Activated CD8-positive, alpha-beta memory T cell treated with anti-CD3 and anti-CD28 coated beads, Interleukin-2, amount 50 U/mL, for 48 hours (primary cell): ENCODE results near the gene NDUFV1.
"Not testable (repeated sequence)": the region's sequence is repeated elsewhere in the genome, so short reads cannot be mapped to it uniquely, and the experiment has no call there.

Source experiments
- DNase-seq: peaks from one replicate; pipeline ENCODE4 v3.0.0-alpha.2; 2020

The NDUFV1 gene

DNA sequence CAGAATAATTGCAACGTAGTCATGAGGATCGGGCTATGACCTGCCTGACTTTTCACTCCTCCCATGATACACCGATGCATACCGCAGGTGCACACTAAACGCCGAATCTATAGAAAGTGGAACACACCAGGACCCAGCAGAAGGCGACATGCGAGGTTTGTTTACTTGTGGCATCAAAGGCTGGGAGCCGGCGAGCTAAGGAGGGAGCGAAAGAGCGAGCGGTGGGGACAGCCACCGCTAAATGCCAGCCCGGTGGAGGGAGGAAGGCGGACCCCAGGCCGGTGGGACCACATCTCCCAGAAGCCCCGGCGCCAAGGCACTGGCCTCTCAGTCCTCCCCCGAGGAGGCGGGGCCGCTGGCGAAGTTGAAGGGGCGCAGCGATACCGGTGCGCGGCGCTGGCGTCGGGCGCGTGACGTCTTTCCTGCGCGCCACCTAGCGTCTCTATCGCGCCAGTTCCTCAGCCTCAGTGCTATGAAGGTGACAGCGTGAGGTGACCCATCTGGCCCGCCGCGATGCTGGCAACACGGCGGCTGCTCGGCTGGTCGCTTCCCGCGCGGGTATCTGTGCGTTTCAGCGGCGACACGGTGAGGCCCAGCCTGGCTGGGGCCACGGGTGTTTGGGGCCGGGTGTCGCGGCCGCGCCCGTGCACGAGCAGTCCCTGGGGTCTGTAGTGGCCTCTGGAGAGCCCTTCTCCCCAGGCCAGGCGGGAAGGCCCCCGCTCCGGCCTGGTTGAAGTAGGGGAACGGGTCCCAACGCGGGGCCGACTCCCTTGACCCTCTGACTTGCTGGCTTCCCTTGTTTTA lies at the start of gene NDUFV1:
Gene NDUFV1 (plus strand): TSS at position 445 of the 804 bp plus-strand sequence. CDS start 69 bp downstream, at position 514.
- peak; percentile 98 for DNase-seq

DNA sequence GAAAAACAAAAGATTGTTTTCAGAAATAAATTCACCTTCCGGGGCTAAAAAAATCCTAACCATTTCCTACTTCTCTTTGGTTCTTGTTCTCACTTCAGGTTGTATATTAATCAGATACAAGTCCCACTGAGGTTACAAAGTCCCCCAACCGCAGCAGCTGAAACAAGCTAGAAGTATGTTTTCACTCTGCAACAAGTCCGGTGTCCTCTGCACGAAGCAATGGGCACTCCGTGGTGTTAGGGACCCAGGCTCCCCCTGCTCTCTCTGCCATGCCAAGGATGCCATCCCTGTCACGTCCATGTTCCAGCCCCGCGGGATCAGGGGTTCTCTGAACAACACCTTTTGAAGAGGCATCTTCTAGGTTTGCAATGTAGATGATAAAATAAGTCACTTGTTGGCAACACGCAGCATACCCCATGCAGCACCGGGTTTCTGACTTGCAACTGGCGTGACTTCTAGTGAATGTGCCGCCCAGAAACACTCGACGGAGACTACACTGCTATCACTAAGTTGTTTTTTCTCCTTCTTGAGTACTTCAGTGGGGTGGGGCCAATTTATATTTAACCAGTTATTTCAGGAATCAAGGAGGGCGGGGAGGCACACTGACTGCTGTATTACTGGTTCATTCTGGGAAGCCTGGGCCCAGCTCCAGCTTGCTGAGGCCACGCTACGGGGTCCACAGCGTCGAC lies 48.5 kb upstream of the NDUFV1 start:
- DNase-seq, result no peak

DNA sequence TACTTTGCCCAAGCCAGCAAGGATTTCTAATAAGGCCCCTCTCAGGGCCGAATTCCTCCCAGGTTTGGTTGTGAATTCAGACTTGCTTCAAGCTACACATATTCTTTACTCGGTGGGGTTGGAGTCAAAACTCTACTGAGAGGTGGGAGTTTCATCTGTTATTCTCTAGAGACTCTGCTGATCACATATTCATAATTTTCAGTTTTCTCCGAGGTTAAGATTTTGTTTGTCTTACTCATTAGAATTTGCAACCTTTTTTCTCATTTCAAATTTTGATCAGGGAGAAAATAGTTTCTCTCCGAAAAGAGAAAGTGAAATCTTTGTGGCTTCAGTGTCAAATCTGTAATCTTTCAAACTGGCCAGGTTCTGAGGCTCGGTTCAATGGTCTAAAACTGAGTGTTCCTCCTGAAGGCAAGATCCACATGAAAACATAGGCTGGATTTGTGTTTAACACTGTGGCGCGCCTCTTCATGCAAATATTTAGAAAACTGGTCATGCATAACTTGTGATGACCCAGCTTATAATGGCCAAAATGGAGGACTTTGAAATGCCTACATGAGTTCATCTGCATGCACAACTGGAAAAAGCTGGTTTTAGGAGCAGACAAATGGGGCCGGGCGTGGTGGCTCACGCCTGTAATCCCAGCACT lies 44.6 kb upstream of the NDUFV1 start:
- DNase-seq, result no peak

DNA sequence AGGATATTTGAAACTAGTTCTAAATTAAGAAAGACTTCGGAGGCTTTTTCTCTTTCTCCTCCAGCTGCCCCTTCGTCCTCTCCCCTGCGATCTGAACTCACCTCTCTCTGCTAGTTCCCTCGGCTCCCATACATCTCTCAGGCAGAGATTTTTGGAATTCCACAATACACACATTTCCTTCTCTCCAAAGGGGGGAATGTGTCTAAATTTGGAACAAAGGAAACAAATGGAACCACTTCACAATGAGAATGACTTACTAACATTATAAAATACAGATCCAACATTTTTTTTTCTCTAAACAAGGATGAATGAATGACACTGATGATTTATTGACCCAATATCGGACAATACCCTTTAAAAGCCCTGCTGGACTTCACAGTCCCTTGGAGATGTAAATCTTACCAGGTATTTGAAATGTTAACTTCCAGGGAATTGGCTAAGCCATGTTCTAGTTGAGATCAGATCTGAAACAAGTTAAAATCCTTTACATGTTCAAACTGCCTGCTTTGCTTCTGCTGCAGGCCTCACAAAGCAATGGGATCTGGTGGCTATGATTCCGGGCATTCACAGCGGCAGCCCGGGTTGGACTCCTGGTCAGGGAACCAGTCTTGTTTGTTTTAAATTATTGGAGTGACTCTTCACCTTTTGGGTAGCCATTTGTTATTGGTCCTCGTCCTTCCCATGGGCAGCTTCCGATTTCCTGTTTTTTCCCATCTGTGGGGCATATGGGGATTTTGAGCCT lies 43.6 kb upstream of the NDUFV1 start:
- no peak for DNase-seq

DNA sequence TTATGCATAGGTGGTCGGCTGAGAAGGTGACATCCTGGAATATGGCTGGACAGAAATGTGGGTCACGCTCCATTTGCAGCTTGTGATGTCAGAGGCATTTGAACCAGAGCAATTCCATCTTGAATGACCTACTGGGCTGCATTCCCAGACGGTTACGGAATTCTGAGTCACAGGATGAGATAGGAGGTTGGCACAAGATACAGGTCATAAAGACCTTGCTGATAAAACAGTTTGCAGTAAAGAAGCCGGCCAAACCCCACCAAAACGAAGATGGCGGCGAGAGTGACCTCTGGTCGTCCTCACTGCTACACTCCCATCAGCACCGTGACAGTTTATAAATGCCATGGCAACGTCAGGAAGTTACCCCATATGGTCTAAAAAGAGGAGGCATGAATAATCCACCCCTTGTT lies 43.0 kb upstream of the NDUFV1 start:
- DNase-seq, result not testable (repeated sequence)

DNA sequence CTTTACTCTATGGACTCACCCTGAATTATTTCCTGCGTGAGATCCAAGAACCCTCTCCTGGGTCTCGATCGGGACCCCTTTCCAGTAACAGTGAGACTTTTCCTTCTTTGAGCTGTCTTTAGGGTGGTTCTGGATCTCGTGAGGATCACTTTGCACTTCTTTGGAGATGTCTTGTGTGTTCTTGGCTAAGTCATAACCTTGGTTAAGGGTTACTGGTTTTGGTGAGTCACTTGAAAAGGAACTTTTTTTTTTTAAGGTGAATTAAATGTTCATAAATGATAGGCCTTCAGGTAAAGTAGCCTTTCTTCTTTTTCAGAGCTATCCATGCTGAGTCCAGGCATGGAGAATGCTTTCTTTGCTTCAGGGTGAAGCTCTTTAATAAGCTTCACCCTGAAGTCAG lies 42.5 kb upstream of the NDUFV1 start:
- DNase-seq, result no peak

DNA sequence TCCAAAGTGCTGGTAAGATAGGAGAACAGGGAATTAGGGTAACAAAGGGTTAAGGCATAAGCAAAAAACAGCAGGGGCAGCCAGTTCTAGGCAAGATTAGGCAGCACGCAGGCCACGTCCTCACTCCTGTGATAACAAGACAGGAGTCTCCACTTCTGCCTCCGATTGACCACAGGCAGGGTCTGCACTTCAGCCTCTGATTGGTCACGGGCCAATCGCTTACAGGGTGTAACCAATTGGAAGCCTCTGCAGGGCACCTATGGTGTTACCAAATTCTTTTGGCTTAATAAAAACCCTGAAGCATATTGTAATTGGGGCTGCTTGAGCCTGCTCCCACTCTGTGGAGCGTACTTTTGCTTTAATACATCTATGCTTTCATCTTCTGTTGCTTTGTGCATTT lies 35.3 kb upstream of the NDUFV1 start:
- no peak for DNase-seq

DNA sequence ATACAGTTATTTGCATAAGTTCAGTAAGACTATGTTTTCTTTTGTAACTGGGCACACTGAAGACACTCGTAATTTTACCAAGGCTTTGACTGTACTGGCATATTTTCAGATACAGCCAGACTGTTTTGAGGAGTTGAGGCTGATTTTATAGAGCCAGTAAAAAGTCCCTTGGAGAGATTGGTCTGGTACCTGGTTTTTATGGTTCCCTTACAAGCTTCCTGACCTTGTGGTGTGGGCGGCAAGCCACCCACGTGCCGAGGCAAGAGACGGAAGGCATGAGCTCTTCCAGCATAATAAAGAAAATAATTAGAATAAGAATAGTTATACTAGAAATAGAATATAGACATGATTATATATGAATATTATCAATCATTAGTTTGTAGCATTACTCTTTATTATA lies 34.4 kb upstream of the NDUFV1 start:
- no peak for DNase-seq

DNA sequence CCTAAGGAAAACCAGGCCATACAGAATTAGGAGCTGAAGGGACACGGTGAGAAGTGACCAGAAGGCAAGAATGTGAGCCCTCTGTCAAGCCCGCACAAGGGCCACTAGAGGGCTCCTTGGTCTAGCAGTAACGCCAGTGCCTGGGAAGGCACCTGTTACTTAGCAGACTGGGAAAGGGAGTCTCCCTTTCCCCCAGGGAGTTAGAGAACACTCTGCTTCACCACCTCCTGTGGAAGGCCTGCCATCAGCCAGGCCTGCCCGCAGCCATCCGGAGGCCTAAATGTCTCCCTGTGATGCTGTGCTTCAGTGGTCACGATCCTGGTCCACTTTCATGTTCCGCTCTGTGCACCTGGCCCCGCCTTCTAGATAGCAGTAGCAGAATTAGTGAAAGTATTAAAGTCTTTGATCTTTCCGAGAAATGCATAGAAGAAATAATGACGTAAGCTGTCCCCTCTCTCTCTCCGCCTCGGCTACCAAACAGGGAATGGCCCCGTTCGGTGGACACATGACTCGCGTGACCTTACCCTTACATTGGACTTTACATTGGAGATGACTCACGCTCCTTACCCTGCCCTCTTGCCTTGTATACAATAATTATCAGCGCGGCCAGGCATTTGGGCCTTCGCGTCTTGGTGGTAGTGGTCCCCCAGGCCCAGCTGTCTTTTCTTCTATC lies 33.9 kb upstream of the NDUFV1 start:
- DNase-seq, result peak; percentile 59

DNA sequence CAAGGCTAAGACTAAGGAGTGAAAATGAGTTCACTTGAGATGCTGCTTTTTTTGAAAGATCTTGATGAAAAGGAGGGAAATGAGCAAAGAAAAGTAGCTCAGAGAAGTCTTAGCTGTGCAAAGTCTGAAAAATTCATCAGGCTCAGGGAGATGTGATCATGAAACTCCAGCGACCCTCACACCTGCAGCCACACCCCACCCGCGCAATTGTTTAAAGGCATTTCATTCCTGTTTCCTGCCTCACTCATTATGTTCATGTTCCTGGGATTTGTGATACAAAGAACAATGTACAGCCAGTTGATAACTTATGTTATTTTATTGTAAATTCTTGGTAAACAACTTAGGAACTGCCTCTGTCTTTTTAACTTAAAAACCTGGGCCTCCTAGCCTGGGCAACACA lies 31.8 kb upstream of the NDUFV1 start:
- no peak for DNase-seq

DNA sequence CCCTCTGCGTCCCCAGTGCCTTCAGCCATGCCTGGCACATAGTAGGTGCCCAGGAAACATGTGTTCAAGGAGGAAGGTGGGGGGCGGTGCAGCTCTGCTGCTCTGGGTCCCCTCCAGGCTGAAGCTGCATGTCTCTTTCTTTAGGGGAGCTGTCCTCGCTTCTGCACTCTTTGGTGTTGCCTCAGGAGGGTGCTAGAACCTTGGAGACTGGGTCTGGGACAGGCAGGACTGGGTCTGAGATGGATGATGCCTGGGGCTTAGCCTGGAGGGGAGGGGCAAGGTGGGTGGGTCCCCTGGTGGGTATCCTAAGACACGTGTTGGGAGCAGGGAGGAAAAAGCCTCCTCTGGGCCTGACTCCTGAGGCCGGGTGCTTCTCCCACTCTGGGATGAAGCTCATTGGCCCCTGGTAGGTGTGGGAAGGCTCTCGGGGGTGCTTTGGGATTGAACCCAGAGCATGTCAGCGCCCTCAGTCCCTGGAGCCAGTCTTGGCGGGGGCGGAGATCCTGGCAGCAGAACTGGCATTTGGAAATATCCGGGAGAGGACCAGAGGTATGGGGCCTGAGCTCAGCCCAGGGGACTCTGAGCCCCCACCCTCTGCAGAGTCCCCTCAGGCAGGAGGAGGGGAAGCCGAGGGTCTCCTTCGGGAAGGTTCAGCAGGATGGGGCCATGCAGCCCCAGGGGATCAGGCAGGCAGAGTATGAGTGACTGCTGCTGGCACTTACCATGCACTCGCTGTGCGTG lies 29.8 kb upstream of the NDUFV1 start:
- no peak for DNase-seq

DNA sequence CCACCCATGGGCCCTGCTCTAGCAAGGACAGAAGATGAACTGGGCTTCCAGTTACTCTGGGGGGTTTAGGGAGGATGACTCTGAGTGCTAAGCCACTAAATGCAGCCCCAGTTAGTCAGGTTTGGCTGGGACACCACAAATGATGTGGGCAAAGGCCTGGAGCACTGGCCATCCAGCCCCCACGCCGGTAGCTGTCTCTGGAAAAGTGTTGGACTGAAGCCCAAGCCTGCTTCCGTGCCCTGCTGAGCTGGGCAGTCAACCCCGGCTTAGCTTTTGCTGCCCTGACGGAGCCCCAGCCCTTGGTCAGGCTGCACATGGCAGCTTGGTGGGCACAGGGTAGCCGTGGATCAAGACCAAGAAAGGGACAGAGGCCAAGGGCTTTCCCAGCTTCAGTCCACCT lies 28.8 kb upstream of the NDUFV1 start:
- DNase-seq, result no peak

DNA sequence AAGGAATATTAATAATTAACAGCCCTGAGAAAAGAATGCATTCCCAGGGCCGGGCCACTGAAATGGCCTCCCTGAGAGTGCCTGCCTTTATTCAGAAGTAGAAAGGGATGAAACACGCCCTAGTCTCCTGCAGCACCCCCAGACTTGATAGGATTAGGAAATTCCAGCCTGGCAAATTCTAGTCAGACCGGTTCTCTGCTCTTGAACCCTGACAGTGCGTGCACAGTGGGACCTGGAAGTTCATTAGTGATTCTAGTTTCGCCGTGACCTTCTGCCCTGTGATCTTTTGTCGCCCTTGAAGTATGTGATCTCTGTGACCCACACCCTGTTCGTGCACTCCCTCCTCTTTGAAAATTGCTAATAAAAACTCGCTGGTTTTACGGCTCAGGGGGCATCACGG lies 25.3 kb upstream of the NDUFV1 start:
- DNase-seq, result no peak

DNA sequence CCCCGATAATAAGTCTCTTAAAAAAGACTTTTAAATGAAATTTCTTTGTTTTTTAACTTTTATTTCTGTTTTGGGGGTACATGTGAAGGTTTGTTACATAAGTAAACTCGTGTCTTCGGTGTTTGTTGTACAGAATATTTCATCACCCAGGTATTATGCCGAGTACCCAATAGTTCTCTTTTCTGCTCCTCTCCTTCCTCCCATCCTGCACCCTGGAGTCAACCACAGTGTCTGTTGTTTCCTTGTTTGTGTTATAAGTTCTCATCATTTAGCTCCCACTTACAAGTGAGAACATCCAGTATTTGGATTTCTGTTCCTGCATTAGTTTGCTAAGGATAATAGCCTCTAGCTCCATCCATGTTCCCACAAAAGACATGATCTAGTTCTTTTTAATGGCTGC lies 24.7 kb upstream of the NDUFV1 start:
- DNase-seq, result no peak

DNA sequence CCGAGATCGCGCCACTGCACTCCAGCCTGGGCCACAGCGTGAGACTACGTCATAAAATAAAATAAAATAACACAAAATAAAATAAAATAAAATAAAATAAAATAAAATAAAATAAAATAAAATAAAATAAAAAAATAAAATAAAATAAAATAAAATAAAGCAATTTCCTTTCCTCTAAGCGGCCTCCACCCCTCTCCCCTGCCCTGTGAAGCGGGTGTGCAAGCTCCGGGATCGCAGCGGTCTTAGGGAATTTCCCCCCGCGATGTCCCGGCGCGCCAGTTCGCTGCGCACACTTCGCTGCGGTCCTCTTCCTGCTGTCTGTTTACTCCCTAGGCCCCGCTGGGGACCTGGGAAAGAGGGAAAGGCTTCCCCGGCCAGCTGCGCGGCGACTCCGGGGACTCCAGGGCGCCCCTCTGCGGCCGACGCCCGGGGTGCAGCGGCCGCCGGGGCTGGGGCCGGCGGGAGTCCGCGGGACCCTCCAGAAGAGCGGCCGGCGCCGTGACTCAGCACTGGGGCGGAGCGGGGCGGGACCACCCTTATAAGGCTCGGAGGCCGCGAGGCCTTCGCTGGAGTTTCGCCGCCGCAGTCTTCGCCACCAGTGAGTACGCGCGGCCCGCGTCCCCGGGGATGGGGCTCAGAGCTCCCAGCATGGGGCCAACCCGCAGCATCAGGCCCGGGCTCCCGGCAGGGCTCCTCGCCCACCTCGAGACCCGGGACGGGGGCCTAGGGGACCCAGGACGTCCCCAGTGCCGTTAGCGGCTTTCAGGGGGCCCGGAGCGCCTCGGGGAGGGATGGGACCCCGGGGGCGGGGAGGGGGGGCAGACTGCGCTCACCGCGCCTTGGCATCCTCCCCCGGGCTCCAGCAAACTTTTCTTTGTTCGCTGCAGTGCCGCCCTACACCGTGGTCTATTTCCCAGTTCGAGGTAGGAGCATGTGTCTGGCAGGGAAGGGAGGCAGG lies 23.2 kb upstream of the NDUFV1 start, which contains the start of gene GSTP1:
Gene GSTP1 (plus strand): TSS at position 566 of the 958 bp plus-strand sequence. CDS start 32 bp downstream, at position 598.
- peak; percentile 93 for DNase-seq

DNA sequence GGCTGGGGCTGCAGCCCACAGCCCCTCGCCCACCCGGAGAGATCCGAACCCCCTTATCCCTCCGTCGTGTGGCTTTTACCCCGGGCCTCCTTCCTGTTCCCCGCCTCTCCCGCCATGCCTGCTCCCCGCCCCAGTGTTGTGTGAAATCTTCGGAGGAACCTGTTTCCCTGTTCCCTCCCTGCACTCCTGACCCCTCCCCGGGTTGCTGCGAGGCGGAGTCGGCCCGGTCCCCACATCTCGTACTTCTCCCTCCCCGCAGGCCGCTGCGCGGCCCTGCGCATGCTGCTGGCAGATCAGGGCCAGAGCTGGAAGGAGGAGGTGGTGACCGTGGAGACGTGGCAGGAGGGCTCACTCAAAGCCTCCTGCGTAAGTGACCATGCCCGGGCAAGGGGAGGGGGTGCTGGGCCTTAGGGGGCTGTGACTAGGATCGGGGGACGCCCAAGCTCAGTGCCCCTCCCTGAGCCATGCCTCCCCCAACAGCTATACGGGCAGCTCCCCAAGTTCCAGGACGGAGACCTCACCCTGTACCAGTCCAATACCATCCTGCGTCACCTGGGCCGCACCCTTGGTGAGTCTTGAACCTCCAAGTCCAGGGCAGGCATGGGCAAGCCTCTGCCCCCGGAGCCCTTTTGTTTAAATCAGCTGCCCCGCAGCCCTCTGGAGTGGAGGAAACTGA lies 22.4 kb upstream of the NDUFV1 start:
- DNase-seq, result no peak

DNA sequence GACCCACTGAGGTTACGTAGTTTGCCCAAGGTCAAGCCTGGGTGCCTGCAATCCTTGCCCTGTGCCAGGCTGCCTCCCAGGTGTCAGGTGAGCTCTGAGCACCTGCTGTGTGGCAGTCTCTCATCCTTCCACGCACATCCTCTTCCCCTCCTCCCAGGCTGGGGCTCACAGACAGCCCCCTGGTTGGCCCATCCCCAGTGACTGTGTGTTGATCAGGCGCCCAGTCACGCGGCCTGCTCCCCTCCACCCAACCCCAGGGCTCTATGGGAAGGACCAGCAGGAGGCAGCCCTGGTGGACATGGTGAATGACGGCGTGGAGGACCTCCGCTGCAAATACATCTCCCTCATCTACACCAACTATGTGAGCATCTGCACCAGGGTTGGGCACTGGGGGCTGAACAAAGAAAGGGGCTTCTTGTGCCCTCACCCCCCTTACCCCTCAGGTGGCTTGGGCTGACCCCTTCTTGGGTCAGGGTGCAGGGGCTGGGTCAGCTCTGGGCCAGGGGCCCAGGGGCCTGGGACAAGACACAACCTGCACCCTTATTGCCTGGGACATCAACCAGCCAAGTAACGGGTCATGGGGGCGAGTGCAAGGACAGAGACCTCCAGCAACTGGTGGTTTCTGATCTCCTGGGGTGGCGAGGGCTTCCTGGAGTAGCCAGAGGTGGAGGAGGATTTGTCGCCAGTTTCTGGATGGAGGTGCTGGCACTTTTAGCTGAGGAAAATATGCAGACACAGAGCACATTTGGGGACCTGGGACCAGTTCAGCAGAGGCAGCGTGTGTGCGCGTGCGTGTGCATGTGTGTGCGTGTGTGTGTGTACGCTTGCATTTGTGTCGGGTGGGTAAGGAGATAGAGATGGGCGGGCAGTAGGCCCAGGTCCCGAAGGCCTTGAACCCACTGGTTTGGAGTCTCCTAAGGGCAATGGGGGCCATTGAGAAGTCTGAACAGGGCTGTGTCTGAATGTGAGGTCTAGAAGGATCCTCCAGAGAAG lies 21.6 kb upstream of the NDUFV1 start:
- DNase-seq, result no peak

DNA sequence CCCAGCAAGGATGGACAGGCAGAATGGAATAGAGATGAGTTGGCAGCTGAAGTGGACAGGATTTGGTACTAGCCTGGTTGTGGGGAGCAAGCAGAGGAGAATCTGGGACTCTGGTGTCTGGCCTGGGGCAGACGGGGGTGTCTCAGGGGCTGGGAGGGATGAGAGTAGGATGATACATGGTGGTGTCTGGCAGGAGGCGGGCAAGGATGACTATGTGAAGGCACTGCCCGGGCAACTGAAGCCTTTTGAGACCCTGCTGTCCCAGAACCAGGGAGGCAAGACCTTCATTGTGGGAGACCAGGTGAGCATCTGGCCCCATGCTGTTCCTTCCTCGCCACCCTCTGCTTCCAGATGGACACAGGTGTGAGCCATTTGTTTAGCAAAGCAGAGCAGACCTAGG lies 20.8 kb upstream of the NDUFV1 start:
- no peak for DNase-seq
